Caco-2 (cell line): ENCODE data around the gene TM4SF20. TPM values are rescaled to one million over a fixed set of nuclear protein-coding genes. Genes with fewer than 3 reads are reported as not detected.

Experiments
- BruUV-seq: library from RNA; stranded (reverse); fragments of 400-500 nt; replicated peaks from 2 replicates; lab custom pipeline; 2021; lab: Mats Ljungman, UMichigan
- CTCF ChIA-PET: fragments of 300-600 bp; sonication (Branson Sonifier 250); formaldehyde crosslinking; loops from one replicate; lab custom pipeline; 2022; ENCODE audit warnings: antibody characterized with exemption; lab: Charles Lee
- POLR2A ChIA-PET: fragments of 300-600 bp; sonication (Branson Sonifier 250); formaldehyde crosslinking; loops from one replicate; lab custom pipeline; 2022; ENCODE audit warnings: antibody characterized with exemption; lab: Charles Lee
- DNase-seq, 2 experiments: peaks; one replicate each; pipeline versions ENCODE4 v3.0.0 to v3.0.0-alpha.2; 2020 to 2022
- H3K27me3 ChIP-seq: replicated peaks from 2 replicates; pipeline ENCODE4 v1.6.0; 2011; ENCODE audit warnings: low read length; ENCODE audit not compliant: control insufficient read depth, insufficient read depth
- H3K36me3 ChIP-seq: 2 replicates; pipeline ENCODE4 v1.5.1; 2011; ENCODE audit warnings: low read length; ENCODE audit not compliant: control insufficient read depth, insufficient read depth
- H3K4me1 ChIP-seq: fragments of 250-450 bp; sonication (Bioruptor Pico); 2 replicates; pipeline ENCODE4 v1.5.1; 2020; ENCODE audit warnings: mild to moderate bottlenecking
- H3K4me3 ChIP-seq: 2 replicates; pipeline ENCODE4 v1.5.1; 2011; ENCODE audit warnings: low read depth, mild to moderate bottlenecking, control low read depth, low read length
- H3K9me3 ChIP-seq: fragments of 250-450 bp; sonication (Bioruptor Pico); 2 replicates; pipeline ENCODE4 v1.5.1; 2020; ENCODE audit warnings: mild to moderate bottlenecking, moderate library complexity
- H3K27ac Mint-ChIP-seq: one replicate; pipeline ENCODE4 v1.8.0; 2022; ENCODE audit warnings: mixed read lengths; ENCODE audit not compliant: unreplicated experiment
- H3K27me3 Mint-ChIP-seq: one replicate; pipeline ENCODE4 v1.8.0; 2022; ENCODE audit warnings: mixed read lengths; ENCODE audit not compliant: insufficient read depth, unreplicated experiment
- H3K36me3 Mint-ChIP-seq: one replicate; pipeline ENCODE4 v1.8.0; 2022; ENCODE audit warnings: mild to moderate bottlenecking, mixed read lengths; ENCODE audit not compliant: insufficient read depth, unreplicated experiment
- H3K4me1 Mint-ChIP-seq: one replicate; pipeline ENCODE4 v1.8.0; 2022; ENCODE audit warnings: low read depth, mixed read lengths; ENCODE audit not compliant: unreplicated experiment
- H3K4me3 Mint-ChIP-seq: one replicate; pipeline ENCODE4 v1.8.0; 2022; ENCODE audit warnings: mild to moderate bottlenecking, moderate library complexity, mixed read lengths; ENCODE audit not compliant: unreplicated experiment
- H3K9me3 Mint-ChIP-seq: one replicate; pipeline ENCODE4 v1.8.0; 2022; ENCODE audit warnings: mixed read lengths; ENCODE audit not compliant: unreplicated experiment
- intact Hi-C: fragments of 100-400 bp; cut with micrococcal nuclease; formaldehyde crosslinking; loops from one replicate; pipeline ENCODE4 v1.10.0; 2022; ENCODE audit not compliant: unreplicated experiment
- total RNA-seq: library from RNA; stranded (reverse); gene quantifications from 2 replicates; pipeline ENCODE4 v1.2.3, GENCODE V29; 2022
- TF ChIP-seq, protein P1 (sequence below), 2 experiments: fragments of 200-600 bp in 1 of 2; IDR thresholded peaks; 1 replicate in 1 of 2; 2 replicates in 1 of 2; pipeline versions ENCODE4 v1.5.1 to v1.8.0; 2011 to 2022; ENCODE audit warnings: antibody characterized with exemption in 1 of 2, control low read depth in 1 of 2, inconsistent platforms in 1 of 2, low read depth in 1 of 2, low read length in 1 of 2, mild to moderate bottlenecking in 1 of 2, moderate library complexity in 1 of 2; ENCODE audit not compliant: insufficient read depth in 1 of 2, severe bottlenecking in 1 of 2, unreplicated experiment in 1 of 2

Gene TM4SF20
- total RNA-seq, 1 experiment from 2014 or later = 0.20 TPM

DNA sequence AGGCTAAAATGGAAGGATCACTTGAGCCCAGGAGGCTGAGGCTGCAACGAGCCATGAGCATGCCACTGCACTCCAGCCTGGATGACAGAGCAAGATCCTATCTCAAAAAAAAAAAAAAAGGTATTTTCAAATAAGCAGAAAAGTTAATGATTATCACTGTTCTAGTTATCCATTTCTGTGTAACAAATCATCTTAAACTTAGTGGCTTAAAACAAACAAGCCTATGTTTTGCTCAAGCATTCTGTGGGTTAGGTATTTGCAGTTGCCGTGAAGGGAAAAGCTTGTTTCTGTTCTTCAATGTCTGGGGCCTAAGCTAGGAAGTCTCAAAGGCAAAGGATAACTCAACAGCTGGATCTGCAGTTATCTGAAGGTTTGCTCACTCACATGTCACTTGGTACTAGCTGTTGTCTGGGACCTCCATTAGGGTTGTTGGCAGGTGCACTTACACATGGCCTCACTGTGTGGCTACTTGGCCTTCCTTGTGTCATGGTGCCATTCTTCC, 40.0 kb downstream of the TM4SF20 start:
- Mint-ChIP-seq H3K4me3 (no peak overlapping the region), H3K9me3 (no peaks in the 10 kb centered on the region), H3K27ac (no peak overlapping the region), H3K36me3 (peaks cover 53% of the 10 kb centered on the region), H3K27me3 (no peaks in the 10 kb centered on the region), H3K4me1 (no peaks in the 10 kb centered on the region)
- CTCF ChIA-PET = interaction anchor here (1.4 kb wide), 1 partner anchor 427 kb away, joined by 6 read pairs; no protein-coding TSS in a partner anchor
- Histone ChIP-seq H3K36me3 (peaks cover 1% of the 10 kb centered on the region; the same call in 1 of the 2 replicates), H3K4me3 (no peak overlapping the region), H3K9me3 (no peaks in the 10 kb centered on the region), H3K27me3 (no peaks in the 10 kb centered on the region), H3K4me1 (peaks cover 4% of the 10 kb centered on the region)
- TF ChIP-seq, protein P1, sequence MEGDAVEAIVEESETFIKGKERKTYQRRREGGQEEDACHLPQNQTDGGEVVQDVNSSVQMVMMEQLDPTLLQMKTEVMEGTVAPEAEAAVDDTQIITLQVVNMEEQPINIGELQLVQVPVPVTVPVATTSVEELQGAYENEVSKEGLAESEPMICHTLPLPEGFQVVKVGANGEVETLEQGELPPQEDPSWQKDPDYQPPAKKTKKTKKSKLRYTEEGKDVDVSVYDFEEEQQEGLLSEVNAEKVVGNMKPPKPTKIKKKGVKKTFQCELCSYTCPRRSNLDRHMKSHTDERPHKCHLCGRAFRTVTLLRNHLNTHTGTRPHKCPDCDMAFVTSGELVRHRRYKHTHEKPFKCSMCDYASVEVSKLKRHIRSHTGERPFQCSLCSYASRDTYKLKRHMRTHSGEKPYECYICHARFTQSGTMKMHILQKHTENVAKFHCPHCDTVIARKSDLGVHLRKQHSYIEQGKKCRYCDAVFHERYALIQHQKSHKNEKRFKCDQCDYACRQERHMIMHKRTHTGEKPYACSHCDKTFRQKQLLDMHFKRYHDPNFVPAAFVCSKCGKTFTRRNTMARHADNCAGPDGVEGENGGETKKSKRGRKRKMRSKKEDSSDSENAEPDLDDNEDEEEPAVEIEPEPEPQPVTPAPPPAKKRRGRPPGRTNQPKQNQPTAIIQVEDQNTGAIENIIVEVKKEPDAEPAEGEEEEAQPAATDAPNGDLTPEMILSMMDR (IDR thresholded peaks at IDR 0.05; ENCODE audit: insufficient read depth in 1 of 2, low read depth in 1 of 2, low read length in 1 of 2, severe bottlenecking in 1 of 2, unreplicated experiment in 1 of 2) = no peak
- intact Hi-C loops = no loop called here
- BruUV-seq = no TSS peak
- peak in 1 of 2 experiments; percentile 12 for DNase-seq
- POLR2A ChIA-PET = interaction anchor here (0.6 to 0.7 kb wide), 2 partner anchors 11 to 702 kb away, joined by 5 to 13 read pairs; no protein-coding TSS in a partner anchor

DNA sequence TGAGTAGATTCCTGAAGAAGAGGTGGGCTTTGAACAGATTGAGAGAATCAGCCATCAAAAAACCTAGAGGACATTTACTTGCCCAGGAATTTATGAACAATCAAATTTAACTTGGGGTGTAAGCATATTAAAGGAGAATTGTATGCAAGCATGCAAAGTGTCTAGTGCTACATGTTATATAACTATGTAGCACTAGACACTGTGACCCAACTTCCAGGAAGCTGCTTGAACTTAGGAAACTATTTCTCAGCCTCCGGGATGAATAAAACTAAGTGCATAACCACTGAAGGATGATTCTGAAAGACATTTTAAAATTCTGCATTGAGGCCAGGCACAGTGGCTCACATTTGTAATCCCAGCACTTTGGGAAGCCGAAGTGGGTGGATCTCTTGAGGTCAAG, 41.7 kb downstream of the TM4SF20 start:
- no TSS peak for BruUV-seq
- TF ChIP-seq, protein P1 (IDR thresholded peaks at IDR 0.05; ENCODE audit: insufficient read depth in 1 of 2, low read depth in 1 of 2, low read length in 1 of 2, severe bottlenecking in 1 of 2, unreplicated experiment in 1 of 2) = no peak
- Mint-ChIP-seq H3K27ac (no peak overlapping the region), H3K27me3 (no peaks in the 10 kb centered on the region), H3K36me3 (peaks cover 59% of the 10 kb centered on the region), H3K4me1 (no peaks in the 10 kb centered on the region), H3K4me3 (no peak overlapping the region), H3K9me3 (no peaks in the 10 kb centered on the region)
- intact Hi-C loops = no loop called here
- Histone ChIP-seq H3K27me3 (no peaks in the 10 kb centered on the region), H3K36me3 (peaks cover 1% of the 10 kb centered on the region; the same call in 1 of the 2 replicates), H3K4me1 (peaks cover 4% of the 10 kb centered on the region), H3K9me3 (no peaks in the 10 kb centered on the region), H3K4me3 (no peak overlapping the region)
- POLR2A ChIA-PET = interaction anchor here (0.5 to 1.0 kb wide), 2 partner anchors 11 to 73 kb away, joined by 3 to 4 read pairs; no protein-coding TSS in a partner anchor
- no peak for DNase-seq
- CTCF ChIA-PET = interaction anchor here (0.6 kb wide), 1 partner anchor 12 kb away, joined by 3 read pairs; no protein-coding TSS in a partner anchor

DNA sequence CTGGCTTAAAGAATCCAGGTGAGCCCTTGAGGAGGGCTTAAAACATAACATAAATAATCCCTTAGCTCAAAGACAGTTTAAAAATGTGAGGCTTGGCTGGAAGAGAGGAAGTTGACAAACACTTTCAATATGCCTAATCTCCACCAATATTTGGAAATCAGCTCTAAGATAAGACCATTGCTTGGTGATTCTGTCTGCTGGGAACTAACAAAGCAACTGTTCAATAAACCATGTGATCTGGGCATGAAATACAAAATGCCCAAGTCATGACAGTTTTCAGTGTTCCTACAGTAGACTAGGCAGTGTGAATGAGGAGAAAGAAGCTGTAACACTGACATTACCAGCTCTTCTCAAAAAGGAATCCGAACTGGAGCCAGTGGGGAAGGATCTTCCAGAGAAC, 43.4 kb downstream of the TM4SF20 start:
- Histone ChIP-seq H3K4me1 (peaks cover 4% of the 10 kb centered on the region), H3K9me3 (no peaks in the 10 kb centered on the region), H3K27me3 (no peaks in the 10 kb centered on the region), H3K4me3 (no peak overlapping the region), H3K36me3 (peaks cover 1% of the 10 kb centered on the region; the same call in 1 of the 2 replicates)
- intact Hi-C loops = no loop called here
- Mint-ChIP-seq H3K27me3 (no peaks in the 10 kb centered on the region), H3K4me3 (no peak overlapping the region), H3K27ac (peak overlapping the region; percentile 50), H3K9me3 (no peaks in the 10 kb centered on the region), H3K4me1 (no peaks in the 10 kb centered on the region), H3K36me3 (peaks cover 72% of the 10 kb centered on the region)
- no TSS peak for BruUV-seq
- POLR2A ChIA-PET = no interaction called here
- no peak for DNase-seq
- TF ChIP-seq, protein P1 (IDR thresholded peaks at IDR 0.05; ENCODE audit: insufficient read depth in 1 of 2, low read depth in 1 of 2, low read length in 1 of 2, severe bottlenecking in 1 of 2, unreplicated experiment in 1 of 2) = no peak
- CTCF ChIA-PET = no interaction called here
